Measurements from ENCODE around the gene MTURN.

GRCh38 chr7:30144657-30145306 is 10.0 kb downstream of the MTURN start:
- no peak for TF ChIP-seq CTCF (IDR thresholded peaks at IDR 0.05)
- no peak for TF ChIP-seq POLR2A (IDR thresholded peaks at IDR 0.05)
